GM20431 (cell line): ENCODE measurements around the gene MDC1.
"Not testable (repeated sequence)": the region's sequence is repeated elsewhere in the genome, so short reads cannot be mapped to it uniquely, and the experiment has no call there.

Source experiments
- in situ Hi-C: fragments of 300-500 bp; cut with MseI, MboI; formaldehyde crosslinking; loops from one replicate; pipeline ENCODE4 v1.15.0; 2020; ENCODE audit warnings: low sequenced_read_pairs; ENCODE audit not compliant: unreplicated experiment

MDC1 gene

DNA sequence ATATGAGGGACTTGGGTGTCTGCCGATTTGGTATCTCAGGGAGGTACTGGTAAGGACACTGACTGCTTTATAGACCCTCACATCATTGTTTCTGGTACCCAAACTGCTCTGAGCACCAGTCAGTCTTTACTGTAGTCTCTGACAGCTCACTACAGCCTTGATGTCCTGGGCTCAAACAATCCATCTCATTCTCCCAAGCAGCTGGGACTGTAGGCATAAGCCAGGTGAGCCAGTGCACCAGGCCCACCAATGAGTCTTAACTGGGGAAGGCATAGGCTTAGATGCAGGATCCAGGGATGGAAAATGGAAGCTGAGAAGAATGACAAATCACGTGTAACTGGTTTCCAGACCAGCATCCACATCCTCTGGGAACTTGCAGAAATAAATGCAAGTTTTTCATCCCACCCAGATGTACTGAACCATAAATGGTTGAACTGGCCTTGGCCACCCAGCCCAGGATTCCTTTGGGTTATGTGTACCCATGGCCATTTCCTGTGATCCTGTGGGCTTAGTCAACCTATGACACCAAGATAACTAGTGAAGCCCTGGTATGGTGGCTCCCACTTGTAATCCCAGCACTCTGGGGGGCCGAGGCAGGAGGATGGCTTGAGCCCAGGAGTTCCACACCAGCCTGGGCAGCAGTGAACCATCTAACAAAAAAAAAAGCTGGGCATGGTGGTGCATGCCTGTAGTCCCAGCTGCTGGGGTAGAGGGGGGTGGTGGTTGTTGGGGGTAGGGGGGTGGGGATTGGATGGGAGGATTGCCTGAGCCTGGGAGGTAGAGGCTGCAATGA lies 8.8 kb upstream of the MDC1 start:
- in situ Hi-C loops = loop anchor here (5.0 kb wide), 1 partner anchor 49 kb away; no protein-coding TSS in a partner anchor

DNA sequence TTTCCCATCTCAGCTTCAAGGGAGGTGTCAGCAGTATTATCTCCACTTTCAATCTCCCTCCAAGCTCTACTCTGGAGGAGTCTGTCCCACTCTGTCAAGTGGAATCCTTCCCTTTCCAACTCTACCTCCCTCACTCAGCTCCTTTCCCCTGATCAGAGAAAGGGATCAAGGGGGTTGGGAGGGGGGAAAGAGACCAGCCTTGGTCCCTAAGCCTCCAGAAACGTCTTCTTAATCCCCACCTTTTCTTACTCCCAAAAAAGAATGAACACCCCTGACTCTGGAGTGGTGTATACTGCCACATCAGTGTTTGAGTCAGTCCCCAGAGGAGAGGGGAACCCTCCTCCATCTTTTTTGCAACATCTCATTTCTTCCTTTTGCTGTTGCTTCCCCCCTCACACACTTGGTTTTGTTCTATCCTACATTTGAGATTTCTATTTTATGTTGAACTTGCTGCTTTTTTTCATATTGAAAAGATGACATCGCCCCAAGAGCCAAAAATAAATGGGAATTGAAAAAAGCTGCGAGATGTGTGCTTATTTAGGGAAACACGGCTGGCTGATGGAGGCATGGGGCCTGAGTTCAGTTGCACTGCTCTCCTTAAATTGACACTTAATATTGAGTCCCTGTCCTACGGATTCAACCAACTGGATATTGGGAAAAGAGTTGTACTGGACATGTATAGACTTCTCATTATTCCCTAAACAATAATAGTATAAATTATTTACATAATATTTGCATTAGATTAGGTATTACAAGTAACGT lies 8.0 kb upstream of the MDC1 start:
- in situ Hi-C loops = loop anchor here (5.0 kb wide), 1 partner anchor 48 kb away; no protein-coding TSS in a partner anchor

DNA sequence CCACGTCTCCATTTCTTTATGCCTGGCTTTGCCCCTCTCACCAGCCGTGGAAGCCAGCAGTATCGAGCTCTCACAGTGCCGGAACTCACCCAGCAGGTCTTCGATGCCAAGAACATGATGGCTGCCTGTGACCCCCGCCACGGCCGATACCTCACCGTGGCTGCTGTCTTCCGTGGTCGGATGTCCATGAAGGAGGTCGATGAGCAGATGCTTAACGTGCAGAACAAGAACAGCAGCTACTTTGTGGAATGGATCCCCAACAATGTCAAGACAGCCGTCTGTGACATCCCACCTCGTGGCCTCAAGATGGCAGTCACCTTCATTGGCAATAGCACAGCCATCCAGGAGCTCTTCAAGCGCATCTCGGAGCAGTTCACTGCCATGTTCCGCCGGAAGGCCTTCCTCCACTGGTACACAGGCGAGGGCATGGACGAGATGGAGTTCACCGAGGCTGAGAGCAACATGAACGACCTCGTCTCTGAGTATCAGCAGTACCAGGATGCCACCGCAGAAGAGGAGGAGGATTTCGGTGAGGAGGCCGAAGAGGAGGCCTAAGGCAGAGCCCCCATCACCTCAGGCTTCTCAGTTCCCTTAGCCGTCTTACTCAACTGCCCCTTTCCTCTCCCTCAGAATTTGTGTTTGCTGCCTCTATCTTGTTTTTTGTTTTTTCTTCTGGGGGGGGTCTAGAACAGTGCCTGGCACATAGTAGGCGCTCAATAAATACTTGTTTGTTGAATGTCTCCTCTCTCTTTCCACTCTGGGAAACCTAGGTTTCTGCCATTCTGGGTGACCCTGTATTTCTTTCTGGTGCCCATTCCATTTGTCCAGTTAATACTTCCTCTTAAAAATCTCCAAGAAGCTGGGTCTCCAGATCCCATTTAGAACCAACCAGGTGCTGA lies 7.0 kb upstream of the MDC1 start:
- in situ Hi-C loops = not testable (repeated sequence)

DNA sequence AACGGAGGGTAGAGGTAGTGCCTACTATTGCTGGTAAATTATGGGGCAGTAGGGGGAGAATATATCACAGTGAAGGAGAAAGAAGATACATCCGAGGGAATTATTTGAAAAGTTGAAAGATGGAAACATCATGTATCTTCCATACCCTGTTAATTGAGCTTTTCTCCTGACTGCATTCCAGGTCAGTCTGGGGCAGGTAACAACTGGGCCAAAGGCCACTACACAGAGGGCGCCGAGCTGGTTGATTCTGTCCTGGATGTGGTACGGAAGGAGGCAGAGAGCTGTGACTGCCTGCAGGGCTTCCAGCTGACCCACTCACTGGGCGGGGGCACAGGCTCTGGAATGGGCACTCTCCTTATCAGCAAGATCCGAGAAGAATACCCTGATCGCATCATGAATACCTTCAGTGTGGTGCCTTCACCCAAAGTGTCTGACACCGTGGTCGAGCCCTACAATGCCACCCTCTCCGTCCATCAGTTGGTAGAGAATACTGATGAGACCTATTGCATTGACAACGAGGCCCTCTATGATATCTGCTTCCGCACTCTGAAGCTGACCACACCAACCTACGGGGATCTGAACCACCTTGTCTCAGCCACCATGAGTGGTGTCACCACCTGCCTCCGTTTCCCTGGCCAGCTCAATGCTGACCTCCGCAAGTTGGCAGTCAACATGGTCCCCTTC lies 6.2 kb upstream of the MDC1 start:
- in situ Hi-C loops = not testable (repeated sequence)

DNA sequence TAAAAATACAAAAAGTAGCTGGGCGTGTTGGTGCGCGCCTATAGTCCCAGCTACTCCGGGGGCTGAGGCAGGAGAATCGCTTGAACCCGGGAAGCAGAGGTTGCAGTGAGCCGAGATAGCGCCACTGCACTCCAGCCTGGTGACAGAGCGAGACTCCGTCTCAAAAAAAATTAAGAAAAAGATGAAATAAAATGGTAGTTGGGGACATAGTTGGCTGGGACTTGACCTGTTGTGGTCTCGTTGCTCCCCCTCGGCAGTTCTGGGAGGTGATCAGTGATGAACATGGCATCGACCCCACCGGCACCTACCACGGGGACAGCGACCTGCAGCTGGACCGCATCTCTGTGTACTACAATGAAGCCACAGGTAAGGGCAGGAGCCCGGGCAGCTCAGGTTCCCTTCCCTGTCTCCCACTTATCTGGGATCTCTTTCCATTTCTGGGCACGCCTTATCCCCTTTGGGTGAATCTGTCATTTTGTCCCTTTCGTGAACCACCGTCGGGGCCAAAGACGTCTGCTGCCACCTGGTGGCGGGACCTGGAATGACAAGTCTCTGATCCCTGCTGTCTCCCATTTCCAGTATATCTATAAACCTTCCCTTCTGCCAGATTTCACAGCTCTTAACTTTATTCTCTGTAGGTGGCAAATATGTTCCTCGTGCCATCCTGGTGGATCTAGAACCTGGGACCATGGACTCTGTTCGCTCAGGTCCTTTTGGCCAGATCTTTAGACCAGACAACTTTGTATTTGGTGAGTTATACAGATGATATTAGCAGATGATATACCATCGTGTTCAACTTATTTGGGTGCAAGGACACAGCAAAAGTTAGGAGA lies 5.4 kb upstream of the MDC1 start:
- in situ Hi-C loops = no loop called here

DNA sequence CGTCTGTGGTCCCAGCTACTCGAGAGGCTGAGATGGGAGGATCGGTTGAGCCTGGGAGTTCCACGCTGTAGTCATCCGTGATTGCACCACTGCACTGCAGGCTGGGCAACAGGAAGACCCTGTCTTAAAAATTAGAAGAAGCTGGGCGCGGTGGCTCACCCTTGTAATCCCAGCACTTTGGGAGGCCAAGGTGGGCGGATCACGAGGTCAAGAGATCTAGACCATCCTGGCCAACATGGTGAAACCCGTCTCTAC lies 4.9 kb upstream of the MDC1 start:
- in situ Hi-C loops = not testable (repeated sequence)

DNA sequence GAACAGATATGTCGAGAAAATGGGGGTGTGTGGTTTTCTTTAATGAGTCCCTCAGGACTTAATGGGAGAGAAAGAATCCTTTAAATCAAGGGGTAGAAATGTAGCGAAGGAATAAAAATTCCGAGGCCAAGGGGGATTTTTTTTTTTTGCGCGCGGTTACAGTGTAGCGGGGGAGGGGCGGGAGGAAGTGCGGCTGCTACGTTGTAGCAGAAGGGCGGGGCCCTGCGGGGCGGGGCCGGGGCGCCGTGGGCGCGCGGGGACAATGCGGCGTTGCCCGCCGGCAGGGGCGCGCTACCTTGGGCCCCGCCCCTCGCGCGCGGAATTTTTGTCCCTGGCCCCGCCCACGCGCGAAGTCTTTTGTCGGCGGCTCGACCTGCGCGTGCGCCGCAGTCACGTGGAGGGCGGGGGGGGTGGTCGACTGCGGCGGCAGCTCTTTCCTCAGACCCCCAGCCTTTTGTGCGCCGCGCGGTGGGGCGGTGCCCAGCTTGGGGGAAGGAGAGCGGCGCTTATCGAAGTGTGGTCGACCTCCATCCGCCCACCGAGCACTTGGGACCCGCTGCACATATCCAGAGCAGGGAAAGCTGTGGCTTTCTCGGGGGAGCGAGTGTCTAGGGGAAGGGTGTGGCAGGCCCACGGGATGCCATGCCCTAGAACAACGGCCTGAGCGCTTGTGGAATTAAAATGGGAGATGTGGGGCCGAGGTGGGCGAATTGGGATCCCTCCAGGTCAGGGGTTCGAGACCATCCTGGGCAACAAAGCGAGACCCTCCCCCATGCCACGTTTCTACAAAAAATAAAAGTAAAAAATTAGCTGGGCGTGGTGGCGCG lies 4.3 kb upstream of the MDC1 start:
- in situ Hi-C loops = no loop called here

DNA sequence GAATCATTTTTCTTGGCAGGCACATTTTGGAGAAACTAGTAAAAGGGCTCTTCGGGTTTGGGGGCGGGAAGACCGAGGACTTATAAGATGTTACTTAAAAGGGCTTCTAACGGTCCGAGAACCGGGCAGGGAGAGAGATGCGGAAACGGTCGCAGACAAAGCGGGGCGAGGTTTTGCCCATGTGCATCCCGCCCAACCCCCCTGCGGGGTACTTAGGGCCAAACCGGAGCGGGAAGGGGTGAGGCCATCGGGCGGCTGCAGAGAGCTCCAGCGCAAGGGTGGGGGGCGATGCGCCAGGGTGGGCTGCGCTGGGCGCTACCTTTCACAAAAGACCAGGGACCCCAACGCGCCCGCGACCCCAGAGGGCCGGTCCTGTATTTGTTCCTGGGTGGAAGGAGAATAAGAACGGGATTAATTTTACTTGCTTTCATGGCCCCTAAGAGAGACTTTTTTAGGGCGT lies 3.7 kb upstream of the MDC1 start:
- in situ Hi-C loops = no loop called here

DNA sequence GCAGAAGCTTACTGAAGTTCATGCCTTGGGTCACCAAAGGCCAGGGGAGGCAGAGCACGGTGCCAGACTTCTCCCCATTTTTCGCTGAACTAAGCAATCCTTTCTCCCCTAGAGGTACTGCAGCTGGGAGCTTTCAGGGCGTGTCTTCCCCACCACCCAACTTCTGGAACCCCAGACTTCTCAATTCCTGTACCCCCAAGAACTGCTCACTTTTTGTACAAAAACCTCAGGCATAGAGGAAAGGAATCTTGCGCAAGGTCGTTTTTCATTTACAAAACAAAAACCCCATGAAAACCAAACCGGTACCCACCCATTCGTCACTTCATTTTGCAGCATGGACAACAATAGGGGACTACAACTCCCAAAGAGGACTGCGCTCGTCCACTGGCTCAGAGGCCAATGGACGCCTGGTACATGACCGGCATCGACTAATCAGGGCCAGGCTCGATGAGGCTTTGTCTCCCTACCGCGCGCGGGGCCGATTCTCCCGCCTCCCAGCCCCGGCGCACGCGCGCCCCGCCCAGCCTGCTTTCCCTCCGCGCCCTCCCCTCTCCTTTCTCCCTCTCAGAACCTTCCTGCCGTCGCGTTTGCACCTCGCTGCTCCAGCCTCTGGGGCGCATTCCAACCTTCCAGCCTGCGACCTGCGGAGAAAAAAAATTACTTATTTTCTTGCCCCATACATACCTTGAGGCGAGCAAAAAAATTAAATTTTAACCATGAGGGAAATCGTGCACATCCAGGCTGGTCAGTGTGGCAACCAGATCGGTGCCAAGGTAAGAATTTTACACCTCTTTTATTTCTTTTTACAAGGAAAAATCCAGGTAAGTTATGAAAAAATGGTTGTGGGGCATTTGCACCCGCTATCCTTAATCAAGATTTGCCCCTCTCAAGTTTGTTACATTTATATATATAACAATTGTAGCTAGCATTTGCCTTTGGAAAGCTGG lies 3.0 kb upstream of the MDC1 start, which contains the start of gene TUBB:
TUBB (plus strand) TSS at position 562 of the 947 bp plus-strand sequence; CDS start at position 717, 155 bp downstream.
- in situ Hi-C loops = no loop called here

DNA sequence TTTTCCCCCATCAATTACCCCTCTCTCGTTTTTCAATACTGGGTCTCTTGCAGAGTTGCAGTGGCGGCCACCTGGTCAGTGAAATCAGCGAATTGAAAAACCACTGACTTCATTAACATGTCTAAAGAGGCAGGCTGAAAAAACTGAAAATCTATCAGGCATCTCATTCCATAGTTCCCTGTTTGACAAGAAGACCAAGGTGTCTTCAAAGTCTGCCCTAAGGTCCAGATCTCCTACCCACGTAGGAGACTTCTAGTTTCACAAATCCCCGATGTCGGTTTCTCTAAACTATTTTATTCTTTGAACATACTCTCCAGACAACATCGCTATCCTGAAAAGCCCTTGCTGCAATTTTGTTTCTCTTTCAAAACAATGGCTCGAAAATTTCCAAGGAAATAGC lies 2.3 kb upstream of the MDC1 start:
- in situ Hi-C loops = no loop called here

DNA sequence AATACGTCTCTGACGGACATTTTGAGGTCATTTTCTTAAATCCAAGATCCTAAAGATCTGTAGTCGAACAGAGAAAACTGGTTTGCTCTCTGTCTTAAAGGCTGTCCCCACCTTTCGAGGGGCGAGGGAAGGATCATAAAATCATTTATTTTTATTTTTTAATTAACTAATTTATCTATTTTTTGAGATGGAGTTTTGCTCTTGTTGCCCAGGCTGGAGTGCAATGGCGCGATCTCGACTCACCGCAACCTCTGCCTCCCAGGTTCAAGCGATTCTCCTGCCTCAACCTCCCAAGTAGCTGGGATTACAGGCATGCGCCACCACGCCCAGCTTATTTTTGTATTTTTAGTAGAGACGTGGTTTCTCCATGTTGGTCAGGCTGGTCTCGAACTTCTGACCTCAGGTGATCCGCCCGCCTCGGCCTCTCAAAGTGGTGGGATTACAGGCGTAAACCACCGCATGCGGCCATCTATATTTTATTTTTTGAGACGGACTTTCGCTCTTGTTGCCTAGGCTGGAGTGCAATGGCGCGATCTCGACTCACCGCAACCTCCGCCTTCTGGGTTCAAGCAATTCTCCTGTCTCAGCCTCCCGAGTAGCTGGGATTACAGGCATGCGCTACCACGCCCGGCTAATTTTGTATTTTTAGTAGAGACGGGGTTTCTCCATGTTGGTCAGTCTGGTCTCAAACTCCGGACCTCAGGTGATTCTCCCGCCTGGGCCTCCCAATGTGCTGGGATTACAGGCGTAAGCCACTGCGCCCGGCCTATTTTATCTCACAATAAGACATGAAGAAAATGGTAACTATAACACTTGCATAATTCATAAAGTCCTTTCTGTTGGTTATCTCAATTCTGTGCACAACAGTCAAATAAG lies 1.0 kb upstream of the MDC1 start:
- in situ Hi-C loops = not testable (repeated sequence)

DNA sequence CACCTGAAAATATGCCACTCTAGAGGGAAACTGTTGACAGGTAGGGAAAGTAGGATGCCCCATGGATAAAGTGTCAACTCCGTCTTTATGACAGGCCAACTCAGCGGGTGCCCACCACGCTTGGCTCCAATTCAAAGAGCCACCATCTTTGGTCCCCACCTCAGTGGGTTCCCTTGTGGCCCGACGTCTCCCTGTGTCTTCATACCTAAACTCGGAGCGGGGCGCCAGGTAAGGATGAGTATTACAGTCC lies 277 bp downstream of the MDC1 start:
- in situ Hi-C loops = no loop called here

DNA sequence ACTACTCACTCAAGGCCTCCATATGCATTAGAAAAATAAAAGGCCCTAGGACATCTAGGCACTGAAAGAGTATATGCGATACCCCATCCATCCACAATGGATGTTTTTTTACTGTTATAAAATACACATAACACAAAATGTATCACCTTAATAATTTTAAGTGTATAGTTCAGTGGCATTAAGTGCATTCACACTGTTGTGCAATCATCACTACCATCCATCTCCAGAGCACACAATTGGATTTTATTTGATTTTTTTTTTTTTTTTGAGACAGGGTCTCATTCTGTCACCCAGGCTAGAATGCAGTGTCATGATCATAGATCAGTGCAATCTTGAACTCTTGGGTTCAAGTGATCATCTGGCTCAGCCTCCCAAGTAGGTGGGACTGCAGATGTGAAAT lies 2.8 kb downstream of the MDC1 start:
- in situ Hi-C loops = no loop called here

DNA sequence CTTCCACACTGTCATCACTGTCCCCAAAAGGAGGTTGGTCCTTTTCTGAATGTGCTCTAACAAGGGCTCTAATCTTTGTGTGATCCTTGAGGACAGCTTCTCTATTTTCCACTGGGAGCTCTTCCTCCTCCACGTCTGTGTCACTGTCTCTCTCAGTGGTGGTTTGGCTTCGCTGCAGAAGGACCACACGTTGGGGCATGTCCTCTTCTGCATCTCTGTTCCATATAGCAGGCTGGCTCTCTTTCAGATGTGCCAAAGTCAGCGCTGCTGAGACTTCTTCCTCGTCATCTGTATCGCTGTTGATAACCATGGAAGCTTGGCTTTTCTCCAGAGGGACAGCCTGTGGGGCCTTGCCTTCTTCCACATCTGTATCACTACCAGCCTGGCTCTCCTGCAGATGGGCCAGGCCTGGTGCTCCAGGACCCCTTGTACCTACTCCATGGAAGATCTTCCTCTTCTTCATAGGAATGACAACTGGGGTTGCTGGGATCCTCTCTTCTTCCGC lies 4.6 kb downstream of the MDC1 start:
- in situ Hi-C loops = no loop called here

DNA sequence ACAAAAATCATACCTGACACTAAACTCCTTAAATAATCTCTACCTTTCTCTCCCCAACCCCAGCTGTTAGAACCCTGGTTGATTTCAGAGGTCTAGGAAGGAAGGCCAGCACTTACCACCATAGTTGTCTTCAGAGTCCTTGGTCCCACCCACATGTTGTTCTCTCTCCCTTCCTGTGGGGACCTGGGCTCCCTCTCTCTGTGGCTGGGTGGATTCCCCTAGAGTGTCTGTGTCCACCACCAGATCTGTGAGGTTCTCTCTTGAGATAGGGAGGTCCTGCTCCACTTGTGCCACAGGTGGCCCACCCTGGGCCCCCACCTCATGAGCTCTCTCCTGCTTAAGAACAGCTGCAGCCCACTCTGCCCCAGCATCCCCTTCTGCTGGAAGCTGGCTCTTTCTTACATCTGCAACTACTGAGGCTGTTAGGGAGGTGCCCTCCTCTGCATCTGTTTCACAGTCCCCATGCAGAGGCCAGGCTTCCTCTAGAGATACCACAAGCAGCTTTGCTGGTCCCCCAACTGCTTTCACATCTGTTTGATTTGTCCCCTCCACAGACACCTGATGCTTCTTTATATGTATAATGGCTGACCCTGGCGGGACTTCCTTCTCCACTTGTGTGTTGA lies 5.2 kb downstream of the MDC1 start:
- in situ Hi-C loops = no loop called here
